ENCODE measurements around the gene ACOX1.

The ACOX1 gene

DNA sequence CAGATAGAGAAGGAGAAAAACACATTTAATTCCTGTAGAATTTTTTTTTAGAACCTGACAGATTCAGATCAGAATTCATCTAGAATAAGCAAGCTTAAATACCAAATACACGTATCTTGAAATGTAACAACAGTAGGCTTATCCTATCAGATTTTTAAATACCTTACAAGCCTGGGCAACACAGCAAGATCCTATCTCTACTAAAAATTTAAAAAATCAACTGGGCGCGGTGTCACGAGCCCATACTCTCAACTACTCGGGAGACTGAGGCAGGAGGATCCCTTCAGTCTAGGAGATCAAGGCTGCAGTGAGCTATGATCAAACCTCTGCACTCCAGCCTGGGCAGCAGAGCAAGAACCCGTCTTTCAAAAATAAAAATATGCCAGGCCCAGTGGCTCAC lies 13.5 kb downstream of the ACOX1 start:
- TF ChIP-seq ZNF221 (tag by site-specific recombination; IDR thresholded peaks at IDR 0.05; ENCODE audit: borderline replicate concordance) (no peak), ZNF121 (tag by site-specific recombination; IDR thresholded peaks at IDR 0.05) (peak; percentile 64; the same call in 1 of the 2 replicates)
- H3K9me3 ChIP-seq (ENCODE audit: control insufficient read depth, insufficient read depth, low read depth, low read length), result no peaks in the 10 kb centered on the region
- no peak overlapping the region for H3K27ac ChIP-seq (ENCODE audit: extremely low read depth, low read depth, low read length)
- POLR2A ChIA-PET, result interaction anchor here (1.4 kb wide), 1 partner anchor 13 kb away, joined by 8 read pairs; the partner anchor contains the start of genes ACOX1 and TEN1
- H3K36me3 ChIP-seq (ENCODE audit: control insufficient read depth in 2 of 2, insufficient read depth in 1 of 2, low read length in 2 of 2), result peaks cover 22 to 26% of the 10 kb centered on the region in 2 experiments; a peak in 2 of 3 replicates
- no peaks in the 10 kb centered on the region for H3K4me1 ChIP-seq (ENCODE audit: control insufficient read depth, insufficient read depth, low read length)
- CTCF ChIA-PET, result interaction anchor here (0.6 to 2.7 kb wide), 4 partner anchors 10 to 49 kb away, joined by 3 to 10 read pairs (median 3); partner anchors contain the start of gene CDK3
- no peak overlapping the region for H3K4me3 ChIP-seq (ENCODE audit: low read depth, low read length)

DNA sequence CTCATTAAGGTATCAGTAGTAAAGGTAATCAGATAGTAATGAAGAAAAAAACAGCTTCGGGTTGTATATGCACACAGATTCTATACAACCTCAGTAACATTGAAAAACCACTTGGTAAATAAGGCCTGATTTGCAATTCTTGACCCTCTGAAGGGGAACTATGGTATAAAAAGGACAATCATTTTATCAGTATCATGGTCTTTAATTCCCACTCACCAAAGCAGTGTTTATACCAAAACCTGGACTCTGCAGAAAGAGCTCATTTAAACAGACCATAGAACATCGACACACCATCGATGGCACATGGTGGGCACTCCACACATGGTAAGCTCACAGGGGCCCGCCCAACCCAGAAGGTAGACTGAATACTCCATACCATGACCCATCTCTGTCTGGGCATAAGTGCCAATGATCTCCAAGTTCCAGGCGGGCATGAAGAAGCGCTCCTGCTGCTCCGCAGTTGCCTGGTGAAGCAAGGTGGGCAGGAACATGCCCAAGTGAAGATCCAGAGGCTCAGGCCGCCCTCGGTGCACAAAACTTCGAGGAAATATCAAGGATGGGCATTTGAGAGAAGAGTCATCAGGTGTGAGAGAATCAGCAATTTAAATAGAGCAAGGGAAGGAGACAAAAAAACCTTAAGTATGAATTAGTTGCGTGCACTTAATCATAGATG lies 19.0 kb downstream of the ACOX1 start:
- POLR2A ChIA-PET, result interaction anchor here (0.7 to 1.0 kb wide), 2 partner anchors 18 to 38 kb away, joined by 3 read pairs; no protein-coding TSS in a partner anchor
- peaks cover 24 to 33% of the 10 kb centered on the region in 2 experiments for H3K36me3 ChIP-seq (ENCODE audit: control insufficient read depth in 2 of 2, insufficient read depth in 1 of 2, low read length in 2 of 2)
- TF ChIP-seq ZFP3 (tag by site-specific recombination; IDR thresholded peaks at IDR 0.05; ENCODE audit: low read depth) (no peak), ZNF610 (tag by site-specific recombination; IDR thresholded peaks at IDR 0.05; ENCODE audit: borderline replicate concordance) (no peak), ZXDB (tag by site-specific recombination; IDR thresholded peaks at IDR 0.05) (no peak), ZNF202 (tag by site-specific recombination; IDR thresholded peaks at IDR 0.05; ENCODE audit: borderline replicate concordance) (no peak), ZSCAN30 (tag by site-specific recombination; IDR thresholded peaks at IDR 0.05) (no peak), ZNF701 (tag by site-specific recombination; IDR thresholded peaks at IDR 0.05) (no peak), KLF7 (tag by site-specific recombination; IDR thresholded peaks at IDR 0.05; ENCODE audit: borderline replicate concordance) (no peak), ZNF561 (tag by site-specific recombination; IDR thresholded peaks at IDR 0.05; ENCODE audit: borderline replicate concordance) (no peak), ZNF514 (tag by site-specific recombination; IDR thresholded peaks at IDR 0.05) (no peak), FEZF1 (tag by site-specific recombination; IDR thresholded peaks at IDR 0.05) (no peak), ZNF266 (tag by site-specific recombination; IDR thresholded peaks at IDR 0.05; ENCODE audit: low read depth) (no peak), ZNF670 (tag by site-specific recombination; IDR thresholded peaks at IDR 0.05; ENCODE audit: low read depth) (no peak), ZFP69B (tag by site-specific recombination; IDR thresholded peaks at IDR 0.05) (no peak)
- TF ChIP-seq, protein P1, sequence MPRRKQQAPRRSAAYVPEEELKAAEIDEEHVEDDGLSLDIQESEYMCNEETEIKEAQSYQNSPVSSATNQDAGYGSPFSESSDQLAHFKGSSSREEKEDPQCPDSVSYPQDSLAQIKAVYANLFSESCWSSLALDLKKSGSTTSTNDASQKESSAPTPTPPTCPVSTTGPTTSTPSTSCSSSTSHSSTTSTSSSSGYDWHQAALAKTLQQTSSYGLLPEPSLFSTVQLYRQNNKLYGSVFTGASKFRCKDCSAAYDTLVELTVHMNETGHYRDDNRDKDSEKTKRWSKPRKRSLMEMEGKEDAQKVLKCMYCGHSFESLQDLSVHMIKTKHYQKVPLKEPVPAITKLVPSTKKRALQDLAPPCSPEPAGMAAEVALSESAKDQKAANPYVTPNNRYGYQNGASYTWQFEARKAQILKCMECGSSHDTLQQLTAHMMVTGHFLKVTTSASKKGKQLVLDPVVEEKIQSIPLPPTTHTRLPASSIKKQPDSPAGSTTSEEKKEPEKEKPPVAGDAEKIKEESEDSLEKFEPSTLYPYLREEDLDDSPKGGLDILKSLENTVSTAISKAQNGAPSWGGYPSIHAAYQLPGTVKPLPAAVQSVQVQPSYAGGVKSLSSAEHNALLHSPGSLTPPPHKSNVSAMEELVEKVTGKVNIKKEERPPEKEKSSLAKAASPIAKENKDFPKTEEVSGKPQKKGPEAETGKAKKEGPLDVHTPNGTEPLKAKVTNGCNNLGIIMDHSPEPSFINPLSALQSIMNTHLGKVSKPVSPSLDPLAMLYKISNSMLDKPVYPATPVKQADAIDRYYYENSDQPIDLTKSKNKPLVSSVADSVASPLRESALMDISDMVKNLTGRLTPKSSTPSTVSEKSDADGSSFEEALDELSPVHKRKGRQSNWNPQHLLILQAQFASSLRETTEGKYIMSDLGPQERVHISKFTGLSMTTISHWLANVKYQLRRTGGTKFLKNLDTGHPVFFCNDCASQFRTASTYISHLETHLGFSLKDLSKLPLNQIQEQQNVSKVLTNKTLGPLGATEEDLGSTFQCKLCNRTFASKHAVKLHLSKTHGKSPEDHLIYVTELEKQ (tag by site-specific recombination; IDR thresholded peaks at IDR 0.05; ENCODE audit: borderline replicate concordance), result no peak
- H3K27ac ChIP-seq (ENCODE audit: extremely low read depth, low read depth, low read length), result no peak overlapping the region
- H3K9me3 ChIP-seq (ENCODE audit: control insufficient read depth, insufficient read depth, low read depth, low read length), result no peaks in the 10 kb centered on the region
- H3K4me1 ChIP-seq (ENCODE audit: control insufficient read depth, insufficient read depth, low read length), result peaks cover 6% of the 10 kb centered on the region; the same call in 1 of the 2 replicates
- H3K4me3 ChIP-seq (ENCODE audit: low read depth, low read length), result no peak overlapping the region
- CTCF ChIA-PET, result interaction anchor here (0.6 to 1.6 kb wide), 2 partner anchors 54 to 492 kb away, joined by 3 to 5 read pairs; no protein-coding TSS in a partner anchor

DNA sequence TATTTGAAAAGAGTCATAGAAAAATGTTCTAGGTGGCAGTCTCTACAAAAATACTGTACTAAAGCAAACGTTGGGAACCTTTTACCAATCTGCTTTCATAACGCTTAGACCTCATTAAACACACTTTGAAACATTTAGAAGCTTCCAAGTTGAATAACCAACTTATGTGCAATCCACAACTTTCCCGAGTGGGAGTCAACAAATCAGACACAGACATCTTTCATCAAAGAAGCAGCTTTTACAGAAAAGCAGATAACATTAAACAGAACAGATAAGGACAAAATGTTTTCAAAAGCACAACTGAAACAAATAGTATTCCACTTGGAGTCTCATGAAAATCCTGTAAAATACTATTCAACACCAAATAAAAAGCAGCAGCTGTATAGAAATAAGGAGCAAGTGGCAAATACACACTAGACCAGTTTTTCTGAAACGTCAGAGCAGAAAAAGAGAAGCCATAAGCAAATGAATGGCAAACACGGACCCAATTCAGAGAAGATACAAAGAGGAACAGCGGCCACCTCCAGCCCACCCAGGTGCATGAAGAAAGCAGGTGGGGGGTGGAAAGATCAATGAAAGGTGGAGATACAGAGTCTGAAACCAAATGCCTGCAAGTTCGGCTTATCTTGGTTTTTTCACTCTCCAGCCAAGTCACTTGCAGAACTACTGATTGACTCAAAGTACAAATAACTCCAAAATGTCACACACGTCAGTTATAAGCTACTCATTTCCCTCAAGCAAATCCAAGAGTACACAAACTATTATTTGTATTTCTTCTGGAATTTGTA lies 19.7 kb downstream of the ACOX1 start:
- no peak overlapping the region for H3K27ac ChIP-seq (ENCODE audit: extremely low read depth, low read depth, low read length)
- CTCF ChIA-PET, result interaction anchor here (0.7 to 1.6 kb wide), 3 partner anchors 46 to 55 kb away, joined by 3 to 5 read pairs (median 3); no protein-coding TSS in a partner anchor
- TF ChIP-seq, protein P2, sequence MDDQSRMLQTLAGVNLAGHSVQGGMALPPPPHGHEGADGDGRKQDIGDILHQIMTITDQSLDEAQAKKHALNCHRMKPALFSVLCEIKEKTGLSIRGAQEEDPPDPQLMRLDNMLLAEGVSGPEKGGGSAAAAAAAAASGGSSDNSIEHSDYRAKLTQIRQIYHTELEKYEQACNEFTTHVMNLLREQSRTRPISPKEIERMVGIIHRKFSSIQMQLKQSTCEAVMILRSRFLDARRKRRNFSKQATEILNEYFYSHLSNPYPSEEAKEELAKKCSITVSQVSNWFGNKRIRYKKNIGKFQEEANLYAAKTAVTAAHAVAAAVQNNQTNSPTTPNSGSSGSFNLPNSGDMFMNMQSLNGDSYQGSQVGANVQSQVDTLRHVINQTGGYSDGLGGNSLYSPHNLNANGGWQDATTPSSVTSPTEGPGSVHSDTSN (CRISPR knock-in tag; IDR thresholded peaks at IDR 0.05), result no peak
- no peak for TF ChIP-seq ZNF366 (tag by site-specific recombination; conservative IDR thresholded peaks at IDR 0.05)
- TF ChIP-seq, protein P3, sequence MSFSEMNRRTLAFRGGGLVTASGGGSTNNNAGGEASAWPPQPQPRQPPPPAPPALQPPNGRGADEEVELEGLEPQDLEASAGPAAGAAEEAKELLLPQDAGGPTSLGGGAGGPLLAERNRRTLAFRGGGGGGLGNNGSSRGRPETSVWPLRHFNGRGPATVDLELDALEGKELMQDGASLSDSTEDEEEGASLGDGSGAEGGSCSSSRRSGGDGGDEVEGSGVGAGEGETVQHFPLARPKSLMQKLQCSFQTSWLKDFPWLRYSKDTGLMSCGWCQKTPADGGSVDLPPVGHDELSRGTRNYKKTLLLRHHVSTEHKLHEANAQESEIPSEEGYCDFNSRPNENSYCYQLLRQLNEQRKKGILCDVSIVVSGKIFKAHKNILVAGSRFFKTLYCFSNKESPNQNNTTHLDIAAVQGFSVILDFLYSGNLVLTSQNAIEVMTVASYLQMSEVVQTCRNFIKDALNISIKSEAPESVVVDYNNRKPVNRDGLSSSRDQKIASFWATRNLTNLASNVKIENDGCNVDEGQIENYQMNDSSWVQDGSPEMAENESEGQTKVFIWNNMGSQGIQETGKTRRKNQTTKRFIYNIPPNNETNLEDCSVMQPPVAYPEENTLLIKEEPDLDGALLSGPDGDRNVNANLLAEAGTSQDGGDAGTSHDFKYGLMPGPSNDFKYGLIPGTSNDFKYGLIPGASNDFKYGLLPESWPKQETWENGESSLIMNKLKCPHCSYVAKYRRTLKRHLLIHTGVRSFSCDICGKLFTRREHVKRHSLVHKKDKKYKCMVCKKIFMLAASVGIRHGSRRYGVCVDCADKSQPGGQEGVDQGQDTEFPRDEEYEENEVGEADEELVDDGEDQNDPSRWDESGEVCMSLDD (tag by site-specific recombination; IDR thresholded peaks at IDR 0.05), result no peak
- TF ChIP-seq ZNF514 (tag by site-specific recombination; IDR thresholded peaks at IDR 0.05), result no peak
- no peak for TF ChIP-seq ZNF10 (tag by site-specific recombination; IDR thresholded peaks at IDR 0.05)
- TF ChIP-seq ZBTB8A (tag by site-specific recombination; IDR thresholded peaks at IDR 0.05), result no peak
- no peak for TF ChIP-seq ZNF157 (tag by site-specific recombination; IDR thresholded peaks at IDR 0.05)

More for the DNA sequence above, 19.7 kb downstream of the ACOX1 start:
- peaks cover 30 to 36% of the 10 kb centered on the region in 2 experiments for H3K36me3 ChIP-seq (ENCODE audit: control insufficient read depth in 2 of 2, insufficient read depth in 1 of 2, low read length in 2 of 2)
- H3K9me3 ChIP-seq (ENCODE audit: control insufficient read depth, insufficient read depth, low read depth, low read length), result no peaks in the 10 kb centered on the region
- POLR2A ChIA-PET, result interaction anchor here (0.7 kb wide), 1 partner anchor 19 kb away, joined by 3 read pairs; no protein-coding TSS in a partner anchor
- no peak overlapping the region for H3K4me3 ChIP-seq (ENCODE audit: low read depth, low read length)
- H3K4me1 ChIP-seq (ENCODE audit: control insufficient read depth, insufficient read depth, low read length), result peaks cover 6% of the 10 kb centered on the region; the same call in 1 of the 2 replicates

Measured in HEK293 (cell line).